ENCODE measurements around the gene MANF. TPM values are rescaled to one million over a fixed set of nuclear protein-coding genes. Genes with fewer than 3 reads are reported as not detected.
A peak's percentile ranks its signal among the peaks of the same experiment; 100 is the strongest.

MANF gene
- total and polyA plus RNA-seq, 9 donors = 18.4 to 105 (median 43.4) TPM

- Histone ChIP-seq H3K4me3 (no peak overlapping the region), H3K4me1 (ENCODE audit: insufficient read depth) (no peaks in the 10 kb centered on the region), H3K36me3 (no peaks in the 10 kb centered on the region), H3K27ac (no peak overlapping the region), H3K9me3 (no peaks in the 10 kb centered on the region), H3K27me3 (no peaks in the 10 kb centered on the region)
- no peak for TF ChIP-seq CTCF (IDR thresholded peaks at IDR 0.05)
- DNase-seq = peak in 1 of 5 donors; percentile 2
- intact Hi-C loops (cut with DNase I) = no loop called here
These were observed 10.0 kb upstream of the MANF start for GRCh38 chr3:51375136-51375535.

DNA sequence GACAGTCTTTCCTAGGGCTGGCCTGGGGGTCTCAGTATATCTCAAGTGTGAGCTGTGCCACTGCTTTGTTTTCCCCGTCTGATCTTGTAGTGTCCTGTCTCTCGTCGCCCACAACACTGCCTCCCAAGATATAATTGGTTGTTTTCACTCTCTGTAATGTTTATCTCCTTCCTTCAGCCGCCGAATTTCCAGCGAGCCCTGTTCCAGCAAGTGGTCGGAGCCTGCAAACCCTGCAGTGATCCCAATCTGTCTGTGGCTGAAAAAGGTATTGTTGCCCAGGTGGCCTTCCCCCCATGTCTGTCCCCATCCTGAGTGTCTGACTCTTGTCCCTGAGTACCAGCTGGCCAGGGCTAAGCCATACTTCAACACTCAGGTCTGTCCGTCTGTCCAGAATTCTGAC, 9.5 kb upstream of the MANF start:
- Histone ChIP-seq H3K9me3 (no peaks in the 10 kb centered on the region), H3K27me3 (no peaks in the 10 kb centered on the region), H3K27ac (no peak overlapping the region), H3K36me3 (no peaks in the 10 kb centered on the region), H3K4me3 (no peak overlapping the region), H3K4me1 (ENCODE audit: insufficient read depth) (no peaks in the 10 kb centered on the region)
- DNase-seq = peak in 2 of 5 donors; percentile 2 to 12
- intact Hi-C loops (cut with DNase I) = no loop called here
- TF ChIP-seq POLR2A (IDR thresholded peaks at IDR 0.05) (no peak), EP300 (IDR thresholded peaks at IDR 0.05) (no peak), CTCF (IDR thresholded peaks at IDR 0.05) (no peak)
- 47 to 60% (median 58%) methylated on average over 8 of the region's 8 CpGs for WGBS, 3 donors

DNA sequence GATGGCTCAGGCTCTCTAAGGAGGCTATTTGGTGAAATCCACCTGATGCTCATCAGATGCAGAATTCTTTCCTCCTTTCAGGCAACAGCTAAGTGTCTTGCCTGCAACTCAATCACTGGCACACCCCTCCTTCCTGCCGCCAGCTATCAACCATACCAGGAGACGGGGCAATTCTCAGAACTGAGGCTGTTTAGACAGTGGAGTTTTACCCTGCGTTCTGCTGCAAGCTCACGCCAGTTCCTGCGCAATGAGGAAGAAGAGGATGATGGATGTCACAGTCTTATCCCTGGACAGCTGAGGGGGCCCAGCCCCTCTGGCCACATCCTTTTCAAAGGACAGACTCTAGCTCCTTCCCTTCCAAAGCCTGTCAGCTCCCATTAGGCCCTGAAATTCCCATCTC, 7.0 kb upstream of the MANF start:
- H3K36me3 ChIP-seq = no peaks in the 10 kb centered on the region
- DNase-seq = peak in 1 of 5 donors; percentile 7
- H3K4me1 ChIP-seq (ENCODE audit: insufficient read depth) = no peaks in the 10 kb centered on the region
- no peaks in the 10 kb centered on the region for H3K27me3 ChIP-seq
- H3K27ac ChIP-seq = no peak overlapping the region
- no peak for TF ChIP-seq CTCF (IDR thresholded peaks at IDR 0.05)
- no peak for TF ChIP-seq EP300 (IDR thresholded peaks at IDR 0.05)
- no peak for TF ChIP-seq POLR2A (IDR thresholded peaks at IDR 0.05)
- intact Hi-C loops (cut with DNase I) = no loop called here
- no peak overlapping the region for H3K4me3 ChIP-seq
- WGBS, 3 donors = 79 to 88% (median 87%) methylated on average over 5 of the region's 5 CpGs
- H3K9me3 ChIP-seq = no peaks in the 10 kb centered on the region

- Histone ChIP-seq H3K9me3 (no peaks in the 10 kb centered on the region), H3K27me3 (no peaks in the 10 kb centered on the region), H3K27ac (no peak overlapping the region), H3K4me1 (ENCODE audit: insufficient read depth) (no peaks in the 10 kb centered on the region), H3K4me3 (no peak overlapping the region), H3K36me3 (no peaks in the 10 kb centered on the region)
- intact Hi-C loops (cut with DNase I) = no loop called here
- peak in 2 of 5 donors; percentile 5 for DNase-seq
- TF ChIP-seq CTCF (IDR thresholded peaks at IDR 0.05) = no peak
- TF ChIP-seq EP300 (IDR thresholded peaks at IDR 0.05) = no peak
- no peak for TF ChIP-seq POLR2A (IDR thresholded peaks at IDR 0.05)
- 79 to 89% (median 86%) methylated on average over 2 of the region's 2 CpGs for WGBS, 3 donors
These were observed 6.4 kb upstream of the MANF start for GRCh38 chr3:51378726-51379125.

- peak in 1 of 5 donors; percentile 21 for DNase-seq
- no peaks in the 10 kb centered on the region for H3K4me1 ChIP-seq (ENCODE audit: insufficient read depth)
- intact Hi-C loops (cut with DNase I) = no loop called here
These were observed 5.8 kb upstream of the MANF start for GRCh38 chr3:51379301-51379700.

More at GRCh38 chr3:51379301-51379700, 5.8 kb upstream of the MANF start:
- Histone ChIP-seq H3K4me3 (no peak overlapping the region), H3K27me3 (no peaks in the 10 kb centered on the region), H3K36me3 (no peaks in the 10 kb centered on the region), H3K27ac (no peak overlapping the region), H3K9me3 (no peaks in the 10 kb centered on the region)
- TF ChIP-seq POLR2A (IDR thresholded peaks at IDR 0.05) (no peak), CTCF (IDR thresholded peaks at IDR 0.05) (no peak), EP300 (IDR thresholded peaks at IDR 0.05) (no peak)
- 72 to 81% (median 80%) methylated on average over 8 of the region's 8 CpGs for WGBS, 3 donors

All from ovary (tissue), 9 donors.